GM19238 (cell line): ENCODE results near the gene SRPK2.
"Not testable (repeated sequence)": the region's sequence is repeated elsewhere in the genome, so short reads cannot be mapped to it uniquely, and the experiment has no call there.

Source experiments
- DNase-seq: peaks from one replicate; pipeline ENCODE4 v3.0.0; 2011; ENCODE audit warnings: low spot score; ENCODE audit not compliant: insufficient read length

SRPK2 gene

DNA sequence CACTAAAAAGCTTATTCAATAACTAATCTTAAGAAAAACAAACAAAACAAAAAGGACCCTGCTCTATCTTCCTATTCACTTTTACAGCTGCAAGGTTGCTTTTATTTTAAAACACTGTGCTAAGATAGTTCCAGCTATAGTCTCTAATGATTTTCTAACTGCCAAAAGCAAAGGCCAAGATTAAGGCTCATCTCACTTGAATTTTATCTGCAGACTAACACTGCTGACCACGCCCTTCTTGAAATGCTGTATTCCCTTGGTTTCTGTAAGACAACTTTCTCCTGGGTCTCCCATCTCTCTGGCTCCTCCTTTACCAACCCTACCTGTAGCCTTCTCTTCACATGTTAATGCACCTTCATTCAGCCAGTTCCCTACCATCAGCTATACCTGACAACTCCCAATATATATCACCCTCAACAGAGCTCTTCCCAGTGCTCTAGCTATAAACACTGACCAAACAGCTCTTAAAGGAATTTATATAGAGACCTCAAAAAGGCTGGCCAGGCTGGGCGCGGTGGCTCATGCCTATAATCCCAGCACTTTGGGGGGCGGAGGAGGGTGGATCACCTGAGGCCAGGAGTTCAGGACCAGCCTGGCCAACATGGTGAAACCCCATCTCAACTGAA, 11.7 kb downstream of the SRPK2 start:
- DNase-seq = no peak

DNA sequence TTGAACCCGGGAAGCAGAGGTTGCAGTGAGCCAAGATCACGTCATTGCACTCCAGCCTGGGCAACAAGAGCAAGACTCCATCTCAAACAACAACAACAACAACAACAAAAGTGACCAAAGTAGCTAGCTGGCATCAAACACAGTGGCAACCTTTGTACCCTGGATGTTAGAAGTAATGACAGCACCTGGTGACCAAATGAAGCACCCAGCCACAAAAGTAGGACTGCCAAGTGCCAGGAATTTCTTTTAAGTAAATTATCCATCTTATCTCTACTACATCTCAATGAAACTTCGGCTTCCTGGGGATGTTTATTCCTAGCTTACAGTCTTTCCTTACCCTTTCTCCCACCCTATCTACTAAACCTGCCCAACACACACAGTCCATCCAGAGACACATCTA, 18.8 kb downstream of the SRPK2 start:
- no peak for DNase-seq

GRCh38 chr7:105367458-105367857, 21.3 kb downstream of the SRPK2 start:
- no peak for DNase-seq

GRCh38 chr7:105365541-105366534, 22.9 kb downstream of the SRPK2 start:
- no peak for DNase-seq

DNA sequence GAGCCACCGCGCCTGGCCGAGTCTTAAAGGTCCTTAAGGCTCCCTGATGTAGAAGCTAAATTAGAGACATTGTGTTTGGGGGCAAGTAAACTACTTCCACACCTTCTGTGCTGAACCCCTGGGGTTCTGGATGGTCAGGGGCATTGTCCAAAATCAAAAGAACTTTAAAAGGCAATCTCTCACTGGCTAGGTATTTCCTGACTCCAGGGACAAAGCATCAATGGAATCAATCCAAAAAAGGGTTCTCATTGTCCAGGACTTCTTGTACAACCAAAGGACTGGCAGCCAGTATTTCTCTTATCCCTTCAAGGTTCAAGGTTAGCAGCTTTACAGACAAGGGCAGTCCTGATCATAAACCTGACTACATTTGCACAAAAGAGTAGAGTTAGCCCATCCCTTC, 24.0 kb downstream of the SRPK2 start:
- DNase-seq = no peak

GRCh38 chr7:105363657-105364056, 25.1 kb downstream of the SRPK2 start:
- not testable (repeated sequence) for DNase-seq

- not testable (repeated sequence) for DNase-seq
Observed at GRCh38 chr7:105362685-105363084, 26.0 kb downstream of the SRPK2 start.

- DNase-seq = not testable (repeated sequence)
Observed at GRCh38 chr7:105361995-105362394, 26.7 kb downstream of the SRPK2 start.

DNA sequence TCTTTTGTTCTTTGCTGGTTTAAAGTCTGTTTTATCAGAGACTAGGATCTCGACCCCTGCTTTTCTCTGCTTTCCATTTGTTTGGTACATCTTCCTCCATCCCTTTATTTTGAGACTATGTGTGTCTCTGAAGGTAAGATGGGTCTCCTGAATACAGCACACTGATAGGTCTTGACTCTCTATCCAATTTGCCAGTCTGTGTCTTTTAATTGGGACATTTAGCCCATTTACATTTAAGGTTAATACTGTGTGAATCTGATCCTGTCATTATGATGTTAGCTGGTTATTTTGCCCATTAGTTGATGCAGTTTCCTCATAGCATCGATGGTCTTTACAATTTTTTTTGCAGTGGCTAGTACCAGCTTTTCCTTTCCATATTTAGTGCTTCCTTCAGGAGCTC, 28.6 kb downstream of the SRPK2 start:
- not testable (repeated sequence) for DNase-seq

GRCh38 chr7:105355701-105356100, 33.0 kb downstream of the SRPK2 start:
- no peak for DNase-seq

DNA sequence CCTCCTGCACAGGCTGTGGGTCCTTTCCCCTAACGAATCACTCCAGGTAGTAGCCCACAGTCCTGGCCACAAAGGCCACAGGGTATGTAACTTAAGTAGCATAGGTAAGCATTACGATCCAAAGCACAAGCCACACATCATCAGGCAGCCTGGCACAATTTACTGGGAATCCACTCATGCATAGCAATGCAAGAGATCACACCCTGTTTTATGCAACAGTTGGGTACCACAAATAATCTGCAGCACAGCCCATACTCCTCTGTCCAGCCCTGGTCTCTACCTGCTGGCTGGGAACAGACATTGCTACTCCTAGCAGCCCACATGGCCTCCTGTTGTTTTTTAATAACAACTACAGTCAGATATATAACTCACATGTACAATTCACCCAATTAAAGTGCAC, 34.3 kb downstream of the SRPK2 start:
- DNase-seq = no peak

DNA sequence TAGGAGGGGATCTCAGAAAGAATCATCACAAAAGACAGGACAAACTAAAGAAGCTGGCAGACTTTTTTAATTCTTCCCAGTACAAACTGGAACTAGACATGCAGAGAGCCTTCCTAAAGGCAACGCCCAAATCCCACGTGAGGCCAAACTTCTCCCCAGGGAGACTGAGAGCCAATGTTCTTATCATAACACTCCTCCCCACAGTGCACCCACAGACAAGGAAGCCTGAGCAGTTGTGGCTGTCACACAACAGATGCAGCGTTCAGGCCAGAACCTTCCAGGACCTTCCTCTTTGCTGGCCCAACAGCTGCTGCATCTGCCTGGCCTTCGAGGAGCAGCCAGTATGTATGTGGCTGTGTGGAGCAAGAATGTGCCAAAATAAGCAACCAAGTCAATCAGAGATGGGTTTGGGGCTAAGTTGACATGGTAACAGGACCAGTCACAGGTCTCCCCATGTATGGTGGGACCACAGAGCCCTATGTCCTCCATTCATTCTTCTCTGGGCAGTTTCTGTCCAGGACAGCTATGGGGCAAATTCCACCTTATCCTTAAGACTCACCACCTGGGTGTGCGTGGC, 34.9 kb downstream of the SRPK2 start:
- DNase-seq = no peak

- no peak for DNase-seq
Observed at GRCh38 chr7:105352901-105353668, 35.6 kb downstream of the SRPK2 start.

DNA sequence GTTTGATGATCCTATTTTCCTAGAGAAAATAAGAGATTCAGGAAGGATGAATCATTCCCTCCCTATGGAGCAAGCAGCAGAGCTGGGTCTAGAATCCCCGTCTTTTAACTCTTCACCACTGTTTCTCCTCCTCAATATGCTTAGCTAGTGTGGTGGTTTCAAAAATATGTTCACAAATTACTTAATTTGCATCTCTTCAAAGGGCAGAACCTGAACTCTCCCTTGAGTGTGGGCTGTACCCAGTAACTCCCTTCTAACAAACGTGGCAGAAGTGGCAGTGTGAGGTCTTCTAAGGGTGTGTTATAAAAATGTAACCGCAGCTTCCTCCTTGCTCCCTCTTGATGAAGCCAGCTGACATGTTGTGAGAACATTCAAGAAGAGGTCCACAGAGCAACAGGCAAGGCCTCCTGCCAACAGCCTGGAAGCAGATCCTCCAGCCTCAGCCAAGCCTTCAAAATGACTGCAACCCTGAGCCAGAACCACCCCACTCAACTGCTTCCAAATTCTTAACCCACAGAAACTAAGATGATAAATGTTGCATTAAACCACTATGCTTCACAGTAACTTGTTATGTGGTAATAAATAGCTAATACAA, 36.6 kb downstream of the SRPK2 start:
- peak; percentile 35 for DNase-seq

DNA sequence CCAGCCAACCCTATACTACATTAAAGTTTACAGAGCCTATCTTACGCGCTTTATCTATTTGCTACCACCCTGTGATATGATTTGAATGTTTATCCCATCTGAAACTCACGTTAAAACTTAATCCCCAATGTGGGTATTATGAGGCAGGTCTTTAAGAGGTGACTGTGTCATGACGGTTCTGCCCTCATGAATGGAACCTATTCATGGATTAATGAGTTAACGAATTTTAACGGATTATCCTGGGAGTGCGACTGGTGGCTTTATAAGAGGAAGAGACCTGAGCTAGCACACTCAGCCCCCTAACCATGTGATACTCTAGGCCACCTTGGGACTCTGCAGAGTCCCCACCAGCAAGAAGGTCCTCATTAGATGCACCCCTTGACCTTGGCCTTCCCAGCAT, 37.8 kb downstream of the SRPK2 start:
- no peak for DNase-seq

DNA sequence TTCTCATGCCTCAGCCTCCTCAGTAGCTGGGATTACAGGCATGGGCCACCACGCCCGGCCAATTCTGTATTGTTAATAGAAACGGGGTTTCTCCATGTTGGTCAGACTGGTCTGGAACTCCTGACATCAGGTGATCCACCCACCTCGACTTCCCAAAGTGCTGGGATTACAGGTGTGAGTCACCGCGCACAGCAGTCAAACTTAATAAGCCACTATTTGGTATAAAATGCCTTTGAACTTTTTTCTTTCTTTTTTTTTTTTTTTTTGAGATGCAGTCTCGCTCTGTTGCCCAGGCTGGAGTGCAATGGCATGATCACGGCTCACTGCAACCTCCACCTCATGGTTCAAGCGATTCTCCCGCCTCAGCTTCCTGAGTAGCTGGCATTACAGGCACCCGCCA, 40.5 kb downstream of the SRPK2 start:
- not testable (repeated sequence) for DNase-seq

GRCh38 chr7:105346593-105347322, 42.0 kb downstream of the SRPK2 start:
- no peak for DNase-seq

DNA sequence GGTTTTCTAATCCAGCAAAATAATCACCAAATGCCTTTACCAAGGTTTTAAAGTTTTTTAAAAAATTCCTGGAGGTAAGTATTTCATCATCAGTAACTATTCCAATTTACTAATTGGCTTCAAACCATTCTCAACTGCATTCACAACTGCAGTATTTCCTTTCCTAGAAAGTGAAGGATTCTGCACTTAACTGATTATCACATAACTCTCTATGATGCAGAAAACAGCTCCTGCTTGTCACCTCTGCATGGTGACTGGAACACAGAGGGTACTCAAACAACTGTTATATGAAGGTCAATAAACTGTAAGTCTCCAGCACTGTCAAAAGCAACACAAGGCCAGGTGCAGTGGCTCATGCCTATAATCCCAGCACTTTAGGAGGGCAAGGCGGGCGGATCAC, 42.6 kb downstream of the SRPK2 start:
- no peak for DNase-seq

DNA sequence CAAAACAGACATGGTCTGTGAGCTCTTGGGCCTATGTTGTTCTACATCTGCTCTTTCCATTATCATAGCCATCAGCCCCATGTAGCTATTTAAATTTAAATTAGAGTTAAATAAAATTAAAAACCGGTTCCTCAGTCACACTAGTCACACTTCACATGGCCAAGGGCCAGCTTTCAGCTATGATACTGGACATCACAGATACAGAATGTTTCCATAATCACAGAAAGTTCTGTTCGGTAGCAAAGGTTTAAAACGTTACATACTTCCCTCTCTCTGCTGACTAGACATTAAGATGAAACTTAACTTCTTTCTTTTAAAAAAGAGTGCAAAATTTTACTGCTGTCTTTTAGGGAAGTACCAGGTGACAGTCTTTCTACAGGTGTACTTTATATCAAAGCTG, 43.0 kb downstream of the SRPK2 start:
- DNase-seq = no peak

- no peak for DNase-seq
Observed at GRCh38 chr7:105345003-105345402, 43.7 kb downstream of the SRPK2 start.
